Spleen (tissue), 11 donors: ENCODE results near the gene GRIK2. TPM values are rescaled to one million over a fixed set of nuclear protein-coding genes. Genes with fewer than 3 reads are reported as not detected.

Experiments used
- DNase-seq: peaks from one replicate; pipeline ENCODE4 v3.0.0-alpha.2; 2020
- H3K27ac ChIP-seq, 8 donors: fragments of 200-600 bp; sonication (generic) in 7 of 8; 1 replicate in 4 of 8; 2 replicates in 4 of 8; pipeline versions ENCODE4 v1.5.0 to v1.8.0; 2016 to 2021; ENCODE audit warnings: inconsistent platforms in 4 of 8, mild to moderate bottlenecking in 4 of 8, moderate library complexity in 1 of 8
- H3K27me3 ChIP-seq, 7 donors: fragments of 200-600 bp; sonication (generic) in 6 of 7; replicated peaks in 1 of 7; 1 replicate in 4 of 7; 2 replicates in 3 of 7; pipeline versions ENCODE4 v1.5.0 to v1.8.0; 2016 to 2021; ENCODE audit warnings: inconsistent platforms in 3 of 7, mild to moderate bottlenecking in 1 of 7
- H3K36me3 ChIP-seq, 6 donors: fragments of 200-600 bp; sonication (generic) in 5 of 6; 1 replicate in 4 of 6; 2 replicates in 2 of 6; pipeline versions ENCODE4 v1.5.0 to v1.8.0; 2016 to 2021; ENCODE audit warnings: inconsistent platforms in 2 of 6
- H3K4me1 ChIP-seq, 6 donors: fragments of 200-600 bp; sonication (generic) in 5 of 6; 1 replicate in 3 of 6; 2 replicates in 3 of 6; pipeline versions ENCODE4 v1.5.0 to v1.8.0; 2016 to 2021; ENCODE audit warnings: inconsistent platforms in 3 of 6
- H3K4me3 ChIP-seq, 8 donors: fragments of 200-600 bp; sonication (generic) in 7 of 8; 1 replicate in 4 of 8; 2 replicates in 4 of 8; pipeline versions ENCODE4 v1.5.0 to v1.8.0; 2016 to 2021; ENCODE audit warnings: inconsistent platforms in 4 of 8, mild to moderate bottlenecking in 4 of 8, moderate library complexity in 2 of 8
- H3K9me3 ChIP-seq, 8 donors: fragments of 200-600 bp; sonication (generic) in 7 of 8; 1 replicate in 4 of 8; 2 replicates in 4 of 8; pipeline versions ENCODE4 v1.5.0 to v1.8.0; 2016 to 2021; ENCODE audit warnings: inconsistent platforms in 4 of 8
- CTCF ChIP-seq, 11 experiments: fragments of 200-600 bp in 7 of 11; fragments of 450-650 bp in 4 of 11; sonication (generic) in 4 of 11; IDR thresholded peaks in 8 of 11; conservative IDR thresholded peaks in 3 of 11; 1 replicate in 7 of 11; 2 replicates in 4 of 11; pipeline versions ENCODE4 v1.4.0 to v1.8.0; 2016 to 2021; ENCODE audit warnings: antibody characterized with exemption in 11 of 11, inconsistent platforms in 4 of 11, mild to moderate bottlenecking in 1 of 11
- POLR2A ChIP-seq, 3 donors: fragments of 450-650 bp; IDR thresholded peaks; one replicate each; pipeline ENCODE4 v1.5.1; 2017; ENCODE audit warnings: antibody characterized with exemption in 3 of 3, mild to moderate bottlenecking in 1 of 3
- POLR2AphosphoS5 ChIP-seq, 3 donors: sonication (generic); formaldehyde crosslinking; IDR thresholded peaks; one replicate each; pipeline ENCODE4 v1.5.1; 2017; ENCODE audit warnings: antibody characterized with exemption in 3 of 3
- WGBS, 5 donors: extraction: QIAGEN DNeasy Blood & Tissue Kit in 3 of 5; methylation state at CpG; one replicate each; pipeline versions ENCODE4 v1.1.5 to v1.1.7; 2013 to 2018; 5-methylcytosine and 5-hydroxymethylcytosine counted together
- intact Hi-C: fragments of 100-400 bp; cut with DNase I; formaldehyde crosslinking; loops from one replicate; pipeline ENCODE4 v1.15.0; 2023; ENCODE audit warnings: low total_unique reads
- polyA plus RNA-seq, 3 donors: library from polyadenylated mRNA; stranded (reverse); fragments of 200-250 nt; gene quantifications; one replicate each; pipeline ENCODE4 v1.2.1, GENCODE V29; 2013
- total RNA-seq, 7 donors: library from RNA; depleted of rRNA in 3 of 7; stranded (reverse); fragments of >200 nt in 3 of 7; fragmentation: NEBNext Ultra II Directional in 4 of 7; extraction: Animal tissue kit (Norgen Biotek cat#: 25700) in 4 of 7; gene quantifications; one replicate each; pipeline versions ENCODE4 v1.1.0 to v1.2.1, GENCODE V29; 2016 to 2021
- donor health status: healthy with polysubstance abuse.
- donor health status: DM: no; HTN: no; CAD: no; lungs with moderate emphysema.
- donor health status: DM: no; HTN: no; CAD: no.
- donor health status: Bipolar disorder and iron deficiency.
- donor health status: healthy.
- donor health status: DM: no; HTN: no; CAD: no.
- donor health status: DM: yes; HTN: yes; CAD: no.

The GRIK2 gene
- total and polyA plus RNA-seq, 10 donors: 0.07 to 2.7 (median 0.89) TPM

- DNase-seq: no peak
- intact Hi-C loops: no loop called here
- Histone ChIP-seq H3K36me3 (no peaks in the 10 kb centered on the region), H3K4me1 (no peaks in the 10 kb centered on the region), H3K27me3 (no peaks in the 10 kb centered on the region), H3K4me3 (no peak overlapping the region), H3K27ac (no peak overlapping the region), H3K9me3 (peaks cover 0 to 3% (median 0%) of the 10 kb centered on the region in 8 donors)
- 75 to 88% (median 84%) methylated on average over 3 of the region's 3 CpGs for WGBS, 5 donors
- TF ChIP-seq CTCF (IDR thresholded peaks at IDR 0.05 in 8 of 11, conservative IDR thresholded peaks at IDR 0.05 in 3 of 11): no peak
- TF ChIP-seq POLR2AphosphoS5 (IDR thresholded peaks at IDR 0.05): no peak
- TF ChIP-seq POLR2A (IDR thresholded peaks at IDR 0.05): no peak
Observed at GRCh38 chr6:101932704-101933103, 539.2 kb downstream of the GRIK2 start.

GRCh38 chr6:101935732-101936131, 542.2 kb downstream of the GRIK2 start:
- WGBS, 5 donors: 72 to 86% (median 82%) methylated on average over 1 of the region's 1 CpG
- Histone ChIP-seq H3K4me3 (no peak overlapping the region), H3K4me1 (no peaks in the 10 kb centered on the region), H3K9me3 (no peaks in the 10 kb centered on the region), H3K27ac (no peak overlapping the region), H3K36me3 (no peaks in the 10 kb centered on the region), H3K27me3 (no peaks in the 10 kb centered on the region)
- TF ChIP-seq POLR2AphosphoS5 (IDR thresholded peaks at IDR 0.05): no peak
- no peak for TF ChIP-seq POLR2A (IDR thresholded peaks at IDR 0.05)
- no peak for TF ChIP-seq CTCF (IDR thresholded peaks at IDR 0.05 in 8 of 11, conservative IDR thresholded peaks at IDR 0.05 in 3 of 11)
- intact Hi-C loops: no loop called here
- no peak for DNase-seq

DNA sequence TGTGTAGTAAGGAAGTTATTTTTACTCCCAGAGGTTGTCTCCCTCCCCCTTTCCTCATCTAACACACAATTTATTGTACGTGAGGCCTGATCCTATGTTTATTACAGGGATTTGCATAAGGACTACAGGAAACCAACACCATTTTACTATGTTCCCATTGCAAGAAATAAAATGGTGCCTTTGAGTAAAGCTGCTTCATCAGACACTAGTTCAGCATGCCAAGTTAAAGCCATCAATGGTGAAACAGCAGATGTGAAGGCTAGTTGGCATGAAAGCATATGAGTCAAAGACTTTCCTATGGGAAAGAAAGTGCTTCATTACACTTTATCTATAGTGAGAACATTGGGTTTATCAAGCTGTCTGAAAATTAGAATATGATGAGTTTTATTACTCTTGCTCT, 543.0 kb downstream of the GRIK2 start:
- Histone ChIP-seq H3K36me3 (no peaks in the 10 kb centered on the region), H3K4me3 (no peak overlapping the region), H3K9me3 (no peaks in the 10 kb centered on the region), H3K4me1 (no peaks in the 10 kb centered on the region), H3K27me3 (no peaks in the 10 kb centered on the region), H3K27ac (no peak overlapping the region)
- no peak for DNase-seq
- 51 to 73% (median 57%) methylated on average over 1 of the region's 1 CpG for WGBS, 5 donors
- TF ChIP-seq POLR2A (IDR thresholded peaks at IDR 0.05) (no peak), CTCF (IDR thresholded peaks at IDR 0.05 in 8 of 11, conservative IDR thresholded peaks at IDR 0.05 in 3 of 11) (no peak), POLR2AphosphoS5 (IDR thresholded peaks at IDR 0.05) (no peak)
- intact Hi-C loops: no loop called here

- Histone ChIP-seq H3K9me3 (peaks cover 0 to under 1% (median 0%) of the 10 kb centered on the region in 8 donors), H3K27ac (no peak overlapping the region), H3K36me3 (no peaks in the 10 kb centered on the region), H3K27me3 (no peaks in the 10 kb centered on the region), H3K4me1 (no peaks in the 10 kb centered on the region), H3K4me3 (no peak overlapping the region)
- intact Hi-C loops: no loop called here
- no peak for TF ChIP-seq POLR2A (IDR thresholded peaks at IDR 0.05)
- no peak for TF ChIP-seq CTCF (IDR thresholded peaks at IDR 0.05 in 8 of 11, conservative IDR thresholded peaks at IDR 0.05 in 3 of 11)
- no peak for TF ChIP-seq POLR2AphosphoS5 (IDR thresholded peaks at IDR 0.05)
- DNase-seq: no peak
- 89 to 97% (median 96%) methylated on average over 1 of the region's 1 CpG for WGBS, 5 donors
Observed at GRCh38 chr6:101937108-101937507, 543.6 kb downstream of the GRIK2 start.
